Thoracic aorta (tissue), 2 donors: ENCODE results near the gene ARPC1B. TPM values are rescaled to one million over a fixed set of nuclear protein-coding genes. Genes with fewer than 3 reads are reported as not detected.
"Not testable (repeated sequence)": the region's sequence is repeated elsewhere in the genome, so short reads cannot be mapped to it uniquely, and the experiment has no call there.

Source experiments
- ATAC-seq: fragments of 150-250 bp; one replicate; pipeline ENCODE4 v1.8.0; 2017; ENCODE audit warnings: low read depth; ENCODE audit not compliant: insufficient number of reproducible peaks, low FRiP score
- DNase-seq: peaks from one replicate; pipeline ENCODE4 v3.0.0-alpha.2; 2020; ENCODE audit warnings: low spot score
- H3K27ac ChIP-seq, 2 donors: fragments of 200-600 bp; sonication (generic); 1 replicate in 1 of 2; 2 replicates in 1 of 2; pipeline ENCODE4 v1.5.1; 2016; ENCODE audit warnings: mild to moderate bottlenecking in 2 of 2, moderate library complexity in 2 of 2
- H3K27me3 ChIP-seq: fragments of 200-600 bp; sonication (generic); replicated peaks from 2 replicates; pipeline ENCODE4 v1.6.0; 2016; ENCODE audit warnings: mild to moderate bottlenecking; ENCODE audit not compliant: insufficient read depth
- H3K36me3 ChIP-seq: fragments of 200-600 bp; sonication (generic); one replicate; pipeline ENCODE4 v1.5.1; 2016
- H3K4me1 ChIP-seq, 2 donors: fragments of 200-600 bp; sonication (generic); 1 replicate in 1 of 2; 2 replicates in 1 of 2; pipeline versions ENCODE4 v1.5.1 to v1.6.0; 2016; ENCODE audit warnings: low read depth in 2 of 2, mild to moderate bottlenecking in 1 of 2; ENCODE audit not compliant: control insufficient read depth in 1 of 2
- H3K4me3 ChIP-seq: fragments of 200-600 bp; sonication (generic); 2 replicates; pipeline ENCODE4 v1.5.1; 2016; ENCODE audit warnings: mild to moderate bottlenecking
- H3K9me3 ChIP-seq: fragments of 200-600 bp; sonication (generic); 2 replicates; pipeline ENCODE4 v1.5.1; 2016
- total RNA-seq, 2 donors: library from RNA; depleted of rRNA; stranded (reverse); fragments of >200 nt; gene quantifications; one replicate each; pipeline versions ENCODE4 v1.1.0 to v1.2.3, GENCODE V29; 2016
- TF ChIP-seq, protein P1 (sequence below): fragments of 200-600 bp; sonication (generic); IDR thresholded peaks from one replicate; pipeline ENCODE4 v1.5.1; 2019; ENCODE audit warnings: antibody characterized with exemption

The ARPC1B gene
- total RNA-seq, 2 donors from 2014 or later: 266 to 350 TPM

DNA sequence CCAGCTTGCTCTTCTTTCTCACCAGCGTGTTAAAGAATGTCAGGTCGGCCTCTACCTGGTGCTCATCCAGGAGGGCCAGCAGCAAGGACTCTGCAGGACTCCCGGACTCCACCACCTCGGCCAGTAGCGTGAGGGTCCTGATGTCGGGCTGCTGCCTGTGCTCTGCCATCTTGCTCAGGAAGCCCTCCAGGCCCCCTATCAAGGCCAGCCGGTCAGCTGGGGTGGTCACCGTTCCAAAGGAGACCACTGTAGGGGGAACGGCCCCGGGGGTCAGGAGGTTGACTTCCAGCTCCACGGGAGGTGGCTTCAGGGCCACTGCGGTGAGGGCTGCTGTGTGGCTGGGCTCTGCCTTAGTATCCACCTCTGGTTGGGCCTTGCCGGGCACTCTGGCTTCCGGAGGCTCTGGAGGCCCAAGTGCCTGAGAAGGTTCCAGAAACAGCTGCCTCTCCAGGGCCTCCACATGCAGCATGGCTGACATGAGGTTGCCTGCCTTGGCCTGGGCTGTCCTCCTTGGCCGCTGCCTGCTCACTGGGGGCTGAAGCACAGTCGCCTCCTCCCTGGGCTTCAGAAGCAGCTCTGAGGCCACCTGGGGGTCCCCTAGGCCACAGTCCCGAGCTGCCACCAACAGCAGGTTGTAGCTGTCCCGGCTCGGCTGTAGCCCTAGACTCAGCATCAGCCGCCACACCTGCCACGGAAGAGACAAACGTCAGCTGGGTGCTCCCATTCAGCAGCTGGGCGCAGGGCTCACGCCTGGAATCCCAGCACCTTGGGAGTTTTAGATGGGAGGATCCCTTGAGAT, 50.6 kb downstream of the ARPC1B start:
- Histone ChIP-seq H3K27ac (no peak overlapping the region), H3K36me3 (peaks cover 41% of the 10 kb centered on the region)

DNA sequence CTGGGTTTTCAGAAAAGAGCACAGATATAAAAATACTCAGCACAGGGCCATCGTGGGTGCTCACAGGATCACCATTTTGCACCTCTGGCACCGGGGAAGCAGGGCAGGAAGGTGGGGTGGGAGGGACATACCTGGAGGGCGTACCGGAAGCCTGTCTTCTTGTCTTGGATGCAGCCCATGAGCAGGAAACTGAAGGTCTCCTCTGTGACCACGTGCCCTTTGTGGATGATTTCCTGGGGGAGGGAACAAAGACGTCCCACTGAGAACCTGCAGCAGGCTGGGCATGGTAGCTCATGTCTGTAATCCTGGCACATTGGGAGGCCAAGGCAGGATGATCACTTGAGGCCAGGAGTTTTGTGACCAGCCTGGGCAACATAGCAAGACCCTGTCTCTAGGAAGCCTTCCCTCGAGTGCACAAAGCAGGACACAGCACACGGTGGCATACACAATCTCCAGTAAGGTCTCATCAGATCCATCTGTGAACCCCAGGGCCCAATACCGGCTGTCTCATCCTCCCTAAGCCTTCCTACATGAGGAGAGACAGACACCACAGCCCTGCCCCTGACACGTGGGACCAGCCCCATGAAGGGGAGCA, 54.5 kb downstream of the ARPC1B start:
- no peak overlapping the region for H3K4me3 ChIP-seq
- peaks cover 42% of the 10 kb centered on the region for H3K36me3 ChIP-seq
- no peak for ATAC-seq
- no peaks in the 10 kb centered on the region for H3K4me1 ChIP-seq
- no peaks in the 10 kb centered on the region for H3K27me3 ChIP-seq
- TF ChIP-seq, protein P1, sequence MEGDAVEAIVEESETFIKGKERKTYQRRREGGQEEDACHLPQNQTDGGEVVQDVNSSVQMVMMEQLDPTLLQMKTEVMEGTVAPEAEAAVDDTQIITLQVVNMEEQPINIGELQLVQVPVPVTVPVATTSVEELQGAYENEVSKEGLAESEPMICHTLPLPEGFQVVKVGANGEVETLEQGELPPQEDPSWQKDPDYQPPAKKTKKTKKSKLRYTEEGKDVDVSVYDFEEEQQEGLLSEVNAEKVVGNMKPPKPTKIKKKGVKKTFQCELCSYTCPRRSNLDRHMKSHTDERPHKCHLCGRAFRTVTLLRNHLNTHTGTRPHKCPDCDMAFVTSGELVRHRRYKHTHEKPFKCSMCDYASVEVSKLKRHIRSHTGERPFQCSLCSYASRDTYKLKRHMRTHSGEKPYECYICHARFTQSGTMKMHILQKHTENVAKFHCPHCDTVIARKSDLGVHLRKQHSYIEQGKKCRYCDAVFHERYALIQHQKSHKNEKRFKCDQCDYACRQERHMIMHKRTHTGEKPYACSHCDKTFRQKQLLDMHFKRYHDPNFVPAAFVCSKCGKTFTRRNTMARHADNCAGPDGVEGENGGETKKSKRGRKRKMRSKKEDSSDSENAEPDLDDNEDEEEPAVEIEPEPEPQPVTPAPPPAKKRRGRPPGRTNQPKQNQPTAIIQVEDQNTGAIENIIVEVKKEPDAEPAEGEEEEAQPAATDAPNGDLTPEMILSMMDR: no peak
- no peak overlapping the region for H3K27ac ChIP-seq
- DNase-seq: no peak
- no peaks in the 10 kb centered on the region for H3K9me3 ChIP-seq

More for the DNA sequence above, 50.6 kb downstream of the ARPC1B start:
- Histone ChIP-seq H3K27me3 (no peaks in the 10 kb centered on the region), H3K9me3 (no peaks in the 10 kb centered on the region), H3K4me1 (no peaks in the 10 kb centered on the region), H3K4me3 (no peak overlapping the region)
- TF ChIP-seq, protein P1: no peak
- no peak for ATAC-seq
- DNase-seq: no peak

DNA sequence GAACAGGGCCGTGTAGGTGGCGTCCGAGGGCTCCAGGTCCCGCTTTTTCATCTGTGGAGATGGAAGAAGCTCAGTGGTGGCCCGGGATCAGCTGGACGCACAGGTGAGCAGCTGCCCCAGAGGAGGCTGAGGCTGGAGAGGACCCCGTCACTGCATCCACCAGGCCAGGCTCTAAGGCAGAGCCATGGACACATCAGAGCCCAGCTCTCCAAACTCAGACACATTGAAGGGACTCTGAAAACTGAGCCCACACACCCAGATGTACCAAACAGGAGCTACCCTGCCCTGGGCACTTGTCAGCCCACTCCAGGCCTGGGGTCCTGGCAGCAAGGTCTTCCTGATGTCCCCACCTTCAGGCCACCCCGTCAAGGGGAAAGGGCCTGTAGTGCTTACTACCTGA, 55.2 kb downstream of the ARPC1B start:
- no peaks in the 10 kb centered on the region for H3K27me3 ChIP-seq
- no peak overlapping the region for H3K4me3 ChIP-seq
- TF ChIP-seq, protein P1: no peak
- DNase-seq (no peak), ATAC-seq (no peak)
- H3K36me3 ChIP-seq: peaks cover 38% of the 10 kb centered on the region
- no peak overlapping the region for H3K27ac ChIP-seq
- H3K9me3 ChIP-seq: no peaks in the 10 kb centered on the region
- no peaks in the 10 kb centered on the region for H3K4me1 ChIP-seq

DNA sequence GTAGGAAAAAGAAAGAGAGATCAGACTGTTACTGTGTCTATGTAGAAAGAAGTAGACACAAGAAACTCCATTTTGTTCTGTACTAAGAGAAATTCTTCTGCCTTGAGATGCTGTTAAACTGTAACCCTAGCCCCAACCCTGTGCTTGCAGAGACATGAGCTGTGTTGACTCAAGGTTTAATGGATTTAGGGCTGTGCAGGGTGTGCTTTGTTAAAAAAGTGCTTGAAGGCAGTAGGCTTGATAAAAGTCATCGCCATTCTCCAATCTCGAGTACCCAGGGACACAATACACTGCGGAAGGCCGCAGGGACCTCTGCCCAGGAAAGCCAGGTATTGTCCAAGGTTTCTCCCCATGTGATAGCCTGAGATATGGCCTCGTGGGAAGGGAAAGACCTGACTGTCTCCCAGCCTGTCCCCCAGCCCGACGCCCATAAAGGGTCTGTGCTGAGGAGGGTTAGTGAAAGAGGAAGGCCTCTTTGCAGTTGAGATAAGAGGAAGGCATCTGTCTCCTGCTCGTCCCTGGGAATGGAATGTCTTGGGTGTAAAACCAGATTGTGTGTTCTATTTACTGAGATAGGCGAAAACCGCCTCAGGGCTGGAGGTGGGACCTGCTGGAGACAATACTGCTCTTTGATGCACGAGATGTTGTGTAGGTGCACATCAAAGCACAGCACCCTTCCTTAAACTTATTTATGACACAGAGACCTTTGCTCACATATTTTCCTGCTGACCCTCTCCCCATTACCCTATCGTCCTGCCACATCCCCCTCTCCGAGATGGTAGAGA, 57.4 kb downstream of the ARPC1B start:
- H3K9me3 ChIP-seq, ATAC-seq, DNase-seq, H3K27ac ChIP-seq, H3K27me3 ChIP-seq, H3K4me1 ChIP-seq, H3K4me3 ChIP-seq: not testable (repeated sequence)
- H3K36me3 ChIP-seq: peaks cover 29% of the 10 kb centered on the region

DNA sequence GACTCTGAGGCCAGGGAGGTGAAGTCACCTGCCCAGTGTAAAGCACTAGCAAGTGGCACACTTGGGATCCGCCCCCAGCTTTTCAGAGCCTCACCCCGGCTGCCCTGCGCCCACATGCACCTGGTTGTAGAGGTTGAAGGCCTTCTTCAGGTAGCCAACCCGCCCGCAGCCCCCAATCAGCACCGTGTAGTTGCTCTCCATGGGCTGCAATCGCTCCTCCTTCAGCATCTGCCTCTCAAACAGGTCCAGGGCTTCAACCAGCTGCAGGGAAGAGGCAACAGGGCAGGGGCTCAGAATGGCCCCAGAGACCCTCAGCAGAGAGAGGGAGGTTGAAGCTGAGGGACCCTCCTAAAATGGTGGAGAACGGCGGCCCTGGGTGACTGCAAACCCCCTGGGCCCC, 58.6 kb downstream of the ARPC1B start:
- no peak for ATAC-seq
- no peaks in the 10 kb centered on the region for H3K27me3 ChIP-seq
- H3K4me3 ChIP-seq: no peak overlapping the region
- no peak overlapping the region for H3K27ac ChIP-seq
- H3K9me3 ChIP-seq: no peaks in the 10 kb centered on the region
- no peak for DNase-seq
- H3K36me3 ChIP-seq: peaks cover 29% of the 10 kb centered on the region
- TF ChIP-seq, protein P1: no peak
- H3K4me1 ChIP-seq: peaks cover 0 to 7% of the 10 kb centered on the region in 2 donors
